ENCODE data around the gene RSPH4A.

DNA sequence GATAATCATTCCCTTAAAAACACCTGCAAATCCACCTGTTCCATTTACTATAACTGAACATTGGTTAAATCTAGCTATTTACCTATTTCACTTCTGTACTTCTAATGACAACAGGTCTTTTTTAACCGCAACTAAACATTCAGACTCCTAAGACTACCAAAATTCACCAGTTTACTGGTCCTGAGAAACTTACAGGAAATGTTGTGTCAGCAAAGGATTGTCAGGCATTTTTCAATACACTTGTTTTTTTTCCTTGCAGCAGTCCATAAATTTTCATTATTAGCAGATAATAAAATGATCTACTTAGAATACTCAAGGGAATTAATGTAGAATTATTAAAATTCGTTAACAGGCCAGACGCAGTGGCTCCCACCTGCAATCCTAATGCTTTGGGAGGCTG, 47.0 kb downstream of the RSPH4A start:
- TF ChIP-seq SRF (IDR thresholded peaks at IDR 0.05; ENCODE audit: low read depth, low read length) (no peak), HDAC2 (IDR thresholded peaks at IDR 0.05; ENCODE audit: borderline replicate concordance in 1 of 2, low read depth in 2 of 2, low read length in 2 of 2) (no peak), TEAD4 (IDR thresholded peaks at IDR 0.05; ENCODE audit: low read depth, low read length) (no peak), TAF1 (IDR thresholded peaks at IDR 0.05; ENCODE audit: low read depth, low read length) (no peak), RNF2 (IDR thresholded peaks at IDR 0.05; ENCODE audit: borderline replicate concordance, low read depth, low read length, missing control alignments, poor library complexity, severe bottlenecking) (no peak), GTF2F1 (IDR thresholded peaks at IDR 0.05; ENCODE audit: borderline replicate concordance, low read depth, low read length) (no peak), JUND (IDR thresholded peaks at IDR 0.05; ENCODE audit: low read length) (no peak)
- TF ChIP-seq, protein P1, sequence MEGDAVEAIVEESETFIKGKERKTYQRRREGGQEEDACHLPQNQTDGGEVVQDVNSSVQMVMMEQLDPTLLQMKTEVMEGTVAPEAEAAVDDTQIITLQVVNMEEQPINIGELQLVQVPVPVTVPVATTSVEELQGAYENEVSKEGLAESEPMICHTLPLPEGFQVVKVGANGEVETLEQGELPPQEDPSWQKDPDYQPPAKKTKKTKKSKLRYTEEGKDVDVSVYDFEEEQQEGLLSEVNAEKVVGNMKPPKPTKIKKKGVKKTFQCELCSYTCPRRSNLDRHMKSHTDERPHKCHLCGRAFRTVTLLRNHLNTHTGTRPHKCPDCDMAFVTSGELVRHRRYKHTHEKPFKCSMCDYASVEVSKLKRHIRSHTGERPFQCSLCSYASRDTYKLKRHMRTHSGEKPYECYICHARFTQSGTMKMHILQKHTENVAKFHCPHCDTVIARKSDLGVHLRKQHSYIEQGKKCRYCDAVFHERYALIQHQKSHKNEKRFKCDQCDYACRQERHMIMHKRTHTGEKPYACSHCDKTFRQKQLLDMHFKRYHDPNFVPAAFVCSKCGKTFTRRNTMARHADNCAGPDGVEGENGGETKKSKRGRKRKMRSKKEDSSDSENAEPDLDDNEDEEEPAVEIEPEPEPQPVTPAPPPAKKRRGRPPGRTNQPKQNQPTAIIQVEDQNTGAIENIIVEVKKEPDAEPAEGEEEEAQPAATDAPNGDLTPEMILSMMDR (IDR thresholded peaks at IDR 0.05; ENCODE audit: control extremely low read depth in 1 of 3, insufficient read depth in 1 of 3, low read depth in 1 of 3, low read length in 3 of 3): no peak

Data from H1 (cell line).